Activated naive CD4-positive, alpha-beta T cell treated with anti-CD3 and anti-CD28 coated beads for 36 hours (primary cell): ENCODE results near the gene ZNF362. TPM values are rescaled to one million over a fixed set of nuclear protein-coding genes. Genes with fewer than 3 reads are reported as not detected.
"Not testable (repeated sequence)": the region's sequence is repeated elsewhere in the genome, so short reads cannot be mapped to it uniquely, and the experiment has no call there.

ENCODE experiments used
- CTCF ChIA-PET: fragments of 350-600 bp; sonication (Branson Sonifier 250); formaldehyde crosslinking; loops from one replicate; lab custom pipeline; 2021; ENCODE audit warnings: antibody characterized with exemption; lab: Charles Lee
- DNase-seq: peaks from one replicate; pipeline ENCODE4 v3.0.0-alpha.2; 2020
- H3K27ac Mint-ChIP-seq: one replicate; pipeline ENCODE4 v1.8.0; 2021; ENCODE audit warnings: mild to moderate bottlenecking, mixed read lengths
- H3K27me3 Mint-ChIP-seq: one replicate; pipeline ENCODE4 v1.8.0; 2021; ENCODE audit warnings: low read depth, mixed read lengths
- H3K36me3 Mint-ChIP-seq: one replicate; pipeline ENCODE4 v1.8.0; 2021; ENCODE audit warnings: low read depth, mixed read lengths
- H3K4me1 Mint-ChIP-seq: one replicate; pipeline ENCODE4 v1.8.0; 2021; ENCODE audit warnings: low read depth, mixed read lengths
- H3K4me3 Mint-ChIP-seq: one replicate; pipeline ENCODE4 v1.8.0; 2021; ENCODE audit warnings: mild to moderate bottlenecking, moderate library complexity, mixed read lengths
- H3K9me3 Mint-ChIP-seq: one replicate; pipeline ENCODE4 v1.8.0; 2021; ENCODE audit warnings: mixed read lengths
- intact Hi-C: fragments of 100-400 bp; cut with micrococcal nuclease; formaldehyde crosslinking; loops from one replicate; pipeline ENCODE4 v1.15.1; 2023
- total RNA-seq, 2 experiments: library from RNA; stranded (reverse); gene quantifications; one replicate each; pipeline ENCODE4 v1.2.3, GENCODE V29; 2021

Gene ZNF362
- total RNA-seq, 2 experiments from 2014 or later = 8.1 to 8.8 TPM

GRCh38 chr1:33305816-33306652 is 49.7 kb downstream of the ZNF362 start:
- no peak overlapping the region for H3K4me3 Mint-ChIP-seq
- CTCF ChIA-PET = interaction anchor here (1.5 to 2.0 kb wide), 2 partner anchors 10 to 165 kb away, joined by 4 to 14 read pairs; no protein-coding TSS in a partner anchor
- DNase-seq = no peak
- intact Hi-C loops = no loop called here
- peaks cover 8% of the 10 kb centered on the region for H3K27me3 Mint-ChIP-seq
- H3K9me3 Mint-ChIP-seq = no peaks in the 10 kb centered on the region
- H3K4me1 Mint-ChIP-seq = peaks cover 12% of the 10 kb centered on the region
- peaks cover 6% of the 10 kb centered on the region for H3K36me3 Mint-ChIP-seq
- no peak overlapping the region for H3K27ac Mint-ChIP-seq

DNA sequence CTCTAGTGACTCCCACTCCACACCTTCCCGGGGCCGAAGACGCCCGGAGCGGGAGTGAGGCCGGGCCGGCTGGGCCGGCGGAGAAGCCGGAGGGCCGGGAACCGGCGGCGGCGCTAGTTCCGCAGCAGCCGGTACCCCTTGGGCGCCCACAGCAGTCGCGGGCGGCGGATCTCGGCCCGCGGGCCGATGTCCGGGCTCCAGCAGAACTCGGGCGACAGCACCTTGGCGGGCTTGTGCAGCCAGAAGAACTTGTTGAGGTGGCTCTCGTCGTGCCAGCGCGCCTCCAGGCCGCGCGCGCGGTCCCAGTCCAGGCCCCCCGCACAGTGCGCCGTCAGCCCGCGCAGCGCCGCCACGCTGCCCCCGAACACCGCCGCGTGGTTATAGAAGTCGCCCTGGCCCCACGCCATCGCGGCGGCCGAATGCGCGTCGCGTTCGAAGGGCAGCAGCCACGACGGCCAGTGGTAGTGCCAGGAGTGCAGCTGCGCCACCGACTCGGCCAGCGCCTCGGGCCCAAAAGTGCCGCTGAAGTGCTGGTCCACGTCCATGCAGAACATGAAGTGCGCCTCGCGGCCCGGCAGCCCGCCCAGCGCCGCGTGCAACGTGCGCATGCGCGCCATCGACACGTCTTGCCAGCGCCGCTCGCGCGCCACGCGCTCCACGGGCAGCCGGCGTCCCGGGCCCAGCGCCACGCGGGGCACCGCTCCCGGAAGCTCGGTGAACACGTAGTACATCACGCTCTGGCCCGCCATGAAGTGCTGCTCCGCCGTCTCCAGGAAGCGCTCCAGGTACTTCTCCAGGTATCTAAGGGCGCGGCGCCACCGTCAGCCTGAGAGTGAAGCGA is 50.6 kb downstream of the ZNF362 start:
- CTCF ChIA-PET = interaction anchor here (2.0 kb wide), 1 partner anchor 11 kb away, joined by 14 read pairs; no protein-coding TSS in a partner anchor
- peaks cover 8% of the 10 kb centered on the region for H3K27me3 Mint-ChIP-seq
- H3K27ac Mint-ChIP-seq = no peak overlapping the region
- intact Hi-C loops = no loop called here
- DNase-seq = no peak
- no peak overlapping the region for H3K4me3 Mint-ChIP-seq
- H3K36me3 Mint-ChIP-seq = peaks cover 2% of the 10 kb centered on the region
- no peaks in the 10 kb centered on the region for H3K9me3 Mint-ChIP-seq
- peaks cover 7% of the 10 kb centered on the region for H3K4me1 Mint-ChIP-seq

DNA sequence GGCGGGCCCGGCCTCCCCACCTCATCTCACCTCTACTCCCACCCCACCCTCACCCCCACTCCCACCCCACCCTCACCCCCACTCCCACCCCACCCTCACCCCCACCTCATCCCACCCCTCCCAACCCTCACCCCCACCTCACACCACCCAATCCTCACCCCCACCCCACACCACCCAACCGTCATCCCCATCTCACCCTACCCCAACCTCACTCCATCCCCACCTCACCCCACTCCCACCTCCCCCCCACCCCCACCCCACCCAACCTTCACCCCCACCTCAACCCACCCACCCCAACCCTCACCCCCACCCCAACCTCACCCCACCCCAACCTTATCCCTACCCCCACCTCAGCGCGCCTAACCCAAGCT is 51.2 kb downstream of the ZNF362 start:
- Mint-ChIP-seq H3K9me3 (no peaks in the 10 kb centered on the region), H3K27me3 (peaks cover 8% of the 10 kb centered on the region), H3K36me3 (peaks cover under 1% of the 10 kb centered on the region), H3K4me3 (no peak overlapping the region), H3K27ac (no peak overlapping the region), H3K4me1 (peaks cover 2% of the 10 kb centered on the region)
- no peak for DNase-seq
- intact Hi-C loops = no loop called here
- CTCF ChIA-PET = interaction anchor here (1.0 kb wide), 1 partner anchor 11 kb away, joined by 3 read pairs; no protein-coding TSS in a partner anchor

- H3K27me3 Mint-ChIP-seq, H3K4me1 Mint-ChIP-seq, H3K4me3 Mint-ChIP-seq, H3K9me3 Mint-ChIP-seq, CTCF ChIA-PET, H3K27ac Mint-ChIP-seq, DNase-seq, intact Hi-C loops, H3K36me3 Mint-ChIP-seq: not testable (repeated sequence)
Measured at GRCh38 chr1:33309351-33309750, 53.1 kb downstream of the ZNF362 start.

DNA sequence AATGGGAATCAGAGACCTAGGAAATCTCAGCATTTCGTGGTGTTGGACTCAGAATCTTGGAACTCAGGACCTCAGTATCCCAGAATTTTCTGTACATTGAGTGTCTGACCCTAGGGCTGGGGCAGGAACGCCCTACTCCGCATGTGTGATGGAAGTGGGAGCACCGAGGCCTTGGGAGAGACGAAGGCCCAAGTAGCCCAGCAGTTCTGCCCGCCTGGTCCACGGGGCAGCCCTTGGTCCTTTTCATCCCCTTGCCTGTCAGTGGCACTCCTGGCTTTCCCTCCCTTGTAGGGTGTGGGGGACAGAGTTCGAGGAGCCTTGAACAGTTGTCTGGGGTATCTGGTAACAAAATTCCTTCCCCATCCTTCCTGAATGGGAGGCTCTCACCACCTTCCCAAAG is 54.4 kb downstream of the ZNF362 start:
- CTCF ChIA-PET = interaction anchor here (0.6 kb wide), 1 partner anchor 303 kb away, joined by 5 read pairs; no protein-coding TSS in a partner anchor
- Mint-ChIP-seq H3K4me1 (peaks cover 3% of the 10 kb centered on the region), H3K4me3 (no peak overlapping the region), H3K27ac (no peak overlapping the region), H3K27me3 (peaks cover 8% of the 10 kb centered on the region), H3K36me3 (no peaks in the 10 kb centered on the region), H3K9me3 (no peaks in the 10 kb centered on the region)
- intact Hi-C loops = no loop called here
- no peak for DNase-seq

DNA sequence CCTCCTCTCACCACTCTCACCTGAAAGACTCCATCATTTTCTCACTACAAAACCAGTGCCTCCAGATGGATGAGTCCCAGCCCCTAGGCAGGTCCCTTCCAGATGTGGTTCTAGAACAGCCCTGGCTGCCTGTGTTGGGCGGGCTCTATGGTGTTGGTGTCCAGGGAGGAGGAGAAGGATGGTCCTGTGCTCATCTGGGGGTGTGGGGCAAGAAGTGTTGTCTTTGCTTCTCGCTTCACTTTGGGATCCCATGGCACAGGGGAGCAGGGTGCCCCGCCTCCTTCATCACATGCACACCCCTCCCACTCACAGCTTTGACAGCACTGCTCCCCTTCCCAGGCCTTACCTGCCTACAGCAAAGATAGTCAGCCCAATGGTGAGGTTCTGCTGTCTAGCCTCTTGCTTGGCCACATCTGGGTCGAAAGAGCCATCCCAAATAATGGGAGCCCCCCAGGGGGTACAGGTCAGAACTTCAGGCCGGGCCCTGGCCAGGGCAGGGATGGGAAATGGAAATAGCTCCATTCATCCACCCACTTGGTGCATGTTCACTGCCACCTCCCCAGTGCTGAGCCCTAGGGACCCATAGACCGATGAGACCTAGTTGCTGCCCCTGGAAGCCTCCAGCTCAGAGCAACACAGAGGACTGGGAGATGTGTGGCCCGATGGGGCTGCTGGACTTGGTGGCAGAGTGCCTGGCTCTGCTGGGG is 55.6 kb downstream of the ZNF362 start:
- no peak overlapping the region for H3K4me3 Mint-ChIP-seq
- CTCF ChIA-PET = interaction anchor here (0.8 to 1.8 kb wide), 2 partner anchors 13 to 159 kb away, joined by 3 to 6 read pairs; no protein-coding TSS in a partner anchor
- intact Hi-C loops = no loop called here
- no peaks in the 10 kb centered on the region for H3K9me3 Mint-ChIP-seq
- peaks cover 2% of the 10 kb centered on the region for H3K27me3 Mint-ChIP-seq
- H3K36me3 Mint-ChIP-seq = no peaks in the 10 kb centered on the region
- no peak overlapping the region for H3K27ac Mint-ChIP-seq
- DNase-seq = no peak
- H3K4me1 Mint-ChIP-seq = peaks cover 7% of the 10 kb centered on the region

- H3K4me1 Mint-ChIP-seq = peaks cover 7% of the 10 kb centered on the region
- DNase-seq = no peak
- CTCF ChIA-PET = interaction anchor here (0.8 to 1.8 kb wide), 2 partner anchors 14 to 159 kb away, joined by 3 to 6 read pairs; no protein-coding TSS in a partner anchor
- H3K36me3 Mint-ChIP-seq = no peaks in the 10 kb centered on the region
- intact Hi-C loops = no loop called here
- no peak overlapping the region for H3K4me3 Mint-ChIP-seq
- no peaks in the 10 kb centered on the region for H3K9me3 Mint-ChIP-seq
- H3K27me3 Mint-ChIP-seq = peaks cover 2% of the 10 kb centered on the region
- no peak overlapping the region for H3K27ac Mint-ChIP-seq
Measured at GRCh38 chr1:33312413-33312749, 56.1 kb downstream of the ZNF362 start.

DNA sequence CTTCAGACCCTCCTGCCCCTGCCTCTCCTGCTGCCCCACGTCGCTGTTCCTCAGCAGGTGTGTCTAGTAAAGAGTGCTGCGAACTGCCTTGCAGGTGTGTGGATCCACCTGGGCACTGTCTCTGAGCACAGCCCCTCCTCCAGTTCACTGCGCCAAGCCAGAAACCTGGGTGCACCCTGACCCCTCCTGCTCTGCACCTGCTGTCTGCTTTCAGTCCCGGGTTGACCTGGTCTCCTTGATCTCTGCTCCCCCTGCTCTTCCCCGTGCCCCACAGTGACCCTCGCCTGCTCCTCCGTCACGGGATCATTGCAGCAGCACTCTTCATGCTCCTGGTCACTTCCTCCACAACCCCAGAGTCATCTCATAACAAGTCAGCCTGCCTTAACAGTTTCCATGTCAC is 58.1 kb downstream of the ZNF362 start:
- Mint-ChIP-seq H3K4me1 (peaks cover 7% of the 10 kb centered on the region), H3K9me3 (no peaks in the 10 kb centered on the region), H3K27me3 (no peaks in the 10 kb centered on the region), H3K27ac (no peak overlapping the region), H3K4me3 (no peak overlapping the region), H3K36me3 (no peaks in the 10 kb centered on the region)
- intact Hi-C loops = no loop called here
- CTCF ChIA-PET = no interaction called here
- DNase-seq = no peak

DNA sequence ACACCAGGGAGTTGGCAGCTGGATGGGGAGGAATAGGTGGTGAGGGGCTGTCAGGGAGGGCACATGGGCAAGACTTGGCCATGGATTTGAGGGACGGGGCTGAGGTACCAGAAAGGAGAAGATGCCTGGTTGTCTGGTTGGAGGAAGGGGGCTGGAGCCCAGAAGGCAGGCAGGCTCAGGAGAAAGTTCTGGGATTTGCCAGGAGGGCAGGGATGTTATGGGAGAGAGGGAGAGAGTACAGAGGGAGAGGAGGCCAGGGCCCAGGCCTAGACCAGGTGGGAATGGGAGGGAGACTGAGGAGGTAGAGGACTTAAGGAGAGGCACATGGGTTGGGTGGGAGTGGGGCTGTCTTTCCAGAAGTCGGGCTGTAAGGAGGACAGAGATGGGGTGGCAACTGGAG is 60.3 kb downstream of the ZNF362 start:
- no peaks in the 10 kb centered on the region for H3K9me3 Mint-ChIP-seq
- H3K27ac Mint-ChIP-seq = no peak overlapping the region
- intact Hi-C loops = no loop called here
- peaks cover 7% of the 10 kb centered on the region for H3K4me1 Mint-ChIP-seq
- no peak for DNase-seq
- CTCF ChIA-PET = no interaction called here
- H3K27me3 Mint-ChIP-seq = no peaks in the 10 kb centered on the region
- no peak overlapping the region for H3K4me3 Mint-ChIP-seq
- H3K36me3 Mint-ChIP-seq = no peaks in the 10 kb centered on the region

GRCh38 chr1:33317354-33317753 is 61.1 kb downstream of the ZNF362 start:
- intact Hi-C loops = no loop called here

DNA sequence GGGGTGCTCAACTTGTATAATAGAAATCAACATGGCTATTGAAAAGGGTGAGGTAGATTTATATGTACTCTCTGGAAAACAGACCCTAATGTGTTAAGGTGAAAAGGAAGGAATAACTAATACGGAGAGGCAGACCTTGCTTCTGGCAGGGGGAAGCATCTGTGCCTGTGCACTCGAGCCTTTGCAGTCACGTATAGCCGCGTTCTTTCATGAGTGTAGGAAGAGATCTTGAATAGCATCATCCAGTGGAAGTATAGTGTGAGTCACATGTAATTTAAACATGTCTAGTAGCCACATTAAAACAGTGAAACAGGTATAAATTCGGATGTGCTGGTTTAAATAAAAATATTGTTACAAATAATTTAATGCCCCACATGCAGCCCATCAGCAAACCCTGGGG is 61.7 kb downstream of the ZNF362 start:
- no peaks in the 10 kb centered on the region for H3K36me3 Mint-ChIP-seq
- intact Hi-C loops = no loop called here
- H3K27me3 Mint-ChIP-seq = no peaks in the 10 kb centered on the region
- H3K4me1 Mint-ChIP-seq = peaks cover 7% of the 10 kb centered on the region
- no peak for DNase-seq
- no peak overlapping the region for H3K4me3 Mint-ChIP-seq
- H3K27ac Mint-ChIP-seq = no peak overlapping the region
- H3K9me3 Mint-ChIP-seq = no peaks in the 10 kb centered on the region
- CTCF ChIA-PET = no interaction called here

More at GRCh38 chr1:33317354-33317753, 61.1 kb downstream of the ZNF362 start:
- DNase-seq = no peak
- Mint-ChIP-seq H3K4me1 (peaks cover 7% of the 10 kb centered on the region), H3K4me3 (no peak overlapping the region), H3K9me3 (no peaks in the 10 kb centered on the region), H3K36me3 (no peaks in the 10 kb centered on the region), H3K27me3 (no peaks in the 10 kb centered on the region), H3K27ac (no peak overlapping the region)
- CTCF ChIA-PET = no interaction called here
